ENCODE data around the gene PLEKHG1.

PLEKHG1 gene

GRCh38 chr6:150599199-150600009, at the start of gene PLEKHG1:
PLEKHG1 (plus strand) TSS chr6:150599885; CDS start chr6:150733682, 133,797 bp downstream.
- no peak for DNase-seq

- no peak for DNase-seq
These were observed 49.4 kb upstream of the PLEKHG1 start for GRCh38 chr6:150550244-150550643.

GRCh38 chr6:150557043-150557599, 42.6 kb upstream of the PLEKHG1 start:
- DNase-seq: no peak

- DNase-seq: no peak
These were observed 39.4 kb upstream of the PLEKHG1 start for GRCh38 chr6:150560004-150560883.

- DNase-seq: no peak
These were observed 38.8 kb upstream of the PLEKHG1 start for GRCh38 chr6:150560884-150561219.

- DNase-seq: no peak
These were observed 33.7 kb upstream of the PLEKHG1 start for GRCh38 chr6:150565945-150566344.

- DNase-seq: no peak
These were observed 33.2 kb upstream of the PLEKHG1 start for GRCh38 chr6:150566486-150566885.

- no peak for DNase-seq
These were observed 32.3 kb upstream of the PLEKHG1 start for GRCh38 chr6:150567380-150567779.

- no peak for DNase-seq
These were observed 31.8 kb upstream of the PLEKHG1 start for GRCh38 chr6:150567823-150568383.

GRCh38 chr6:150568560-150568959, 31.1 kb upstream of the PLEKHG1 start:
- no peak for DNase-seq

- no peak for DNase-seq
These were observed 30.5 kb upstream of the PLEKHG1 start for GRCh38 chr6:150569161-150569560.

GRCh38 chr6:150573041-150573681, 26.5 kb upstream of the PLEKHG1 start:
- DNase-seq: no peak

- no peak for DNase-seq
These were observed 23.8 kb upstream of the PLEKHG1 start for GRCh38 chr6:150575836-150576235.

GRCh38 chr6:150576651-150577226, 22.9 kb upstream of the PLEKHG1 start:
- DNase-seq: no peak

GRCh38 chr6:150579611-150580010, 20.1 kb upstream of the PLEKHG1 start:
- DNase-seq: no peak

GRCh38 chr6:150580489-150580888, 19.2 kb upstream of the PLEKHG1 start:
- no peak for DNase-seq

GRCh38 chr6:150584065-150584464, 15.6 kb upstream of the PLEKHG1 start:
- DNase-seq: no peak

- no peak for DNase-seq
These were observed 15.1 kb upstream of the PLEKHG1 start for GRCh38 chr6:150584596-150584995.

GRCh38 chr6:150586850-150587359, 12.8 kb upstream of the PLEKHG1 start:
- no peak for DNase-seq

- DNase-seq: no peak
These were observed 12.0 kb upstream of the PLEKHG1 start for GRCh38 chr6:150587637-150588036.

GRCh38 chr6:150588888-150589499, 10.7 kb upstream of the PLEKHG1 start:
- DNase-seq: no peak

GRCh38 chr6:150589852-150590251, 9.8 kb upstream of the PLEKHG1 start:
- no peak for DNase-seq

Measured in NCI-H1417 treated with DMSO at 0.1 percent for 48 hours (cell line).